ENCODE results near the gene CFAP299. TPM values are rescaled to one million over a fixed set of nuclear protein-coding genes. Genes with fewer than 3 reads are reported as not detected.

The CFAP299 gene
- total RNA-seq, 1 donor = 2.5 TPM

DNA sequence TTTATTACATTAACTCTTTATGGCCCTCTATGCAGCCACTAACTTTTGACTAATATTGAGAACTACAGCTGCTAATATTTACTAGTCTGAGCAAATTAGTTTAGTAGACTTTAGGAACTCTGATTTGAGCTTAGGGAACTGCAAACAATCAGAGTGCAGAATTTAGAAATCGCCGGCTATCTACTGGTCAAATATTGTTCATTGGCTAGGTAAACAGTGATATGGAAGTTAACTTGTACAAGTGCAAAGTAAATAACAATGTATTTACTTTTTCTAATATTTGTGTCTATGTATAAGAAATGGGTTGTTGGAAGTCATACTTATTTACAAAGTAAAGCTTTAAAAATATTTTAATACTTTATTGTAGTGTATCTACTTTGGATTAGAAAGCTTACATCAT is 279.6 kb downstream of the CFAP299 start:
- Histone ChIP-seq H3K9me3 (ENCODE audit: low read depth, low read length) (no peaks in the 10 kb centered on the region), H3K36me3 (ENCODE audit: insufficient read depth, low read length) (no peaks in the 10 kb centered on the region), H3K27me3 (ENCODE audit: insufficient read depth, low read length) (no peaks in the 10 kb centered on the region), H3K4me1 (ENCODE audit: insufficient read depth, low read length) (peaks cover 6% of the 10 kb centered on the region), H4K20me1 (ENCODE audit: insufficient read depth, low read length) (peaks cover 5% of the 10 kb centered on the region), H3K4me2 (ENCODE audit: insufficient read depth, low read length) (no peak overlapping the region), H2AFZ (ENCODE audit: low read length) (no peak overlapping the region), H3K27ac (ENCODE audit: low read depth, low read length) (no peak overlapping the region), H3K79me2 (ENCODE audit: insufficient read depth, low read length) (no peaks in the 10 kb centered on the region), H3K4me3 (ENCODE audit: insufficient read depth, low read length) (no peak overlapping the region)
- TF ChIP-seq, protein P1, sequence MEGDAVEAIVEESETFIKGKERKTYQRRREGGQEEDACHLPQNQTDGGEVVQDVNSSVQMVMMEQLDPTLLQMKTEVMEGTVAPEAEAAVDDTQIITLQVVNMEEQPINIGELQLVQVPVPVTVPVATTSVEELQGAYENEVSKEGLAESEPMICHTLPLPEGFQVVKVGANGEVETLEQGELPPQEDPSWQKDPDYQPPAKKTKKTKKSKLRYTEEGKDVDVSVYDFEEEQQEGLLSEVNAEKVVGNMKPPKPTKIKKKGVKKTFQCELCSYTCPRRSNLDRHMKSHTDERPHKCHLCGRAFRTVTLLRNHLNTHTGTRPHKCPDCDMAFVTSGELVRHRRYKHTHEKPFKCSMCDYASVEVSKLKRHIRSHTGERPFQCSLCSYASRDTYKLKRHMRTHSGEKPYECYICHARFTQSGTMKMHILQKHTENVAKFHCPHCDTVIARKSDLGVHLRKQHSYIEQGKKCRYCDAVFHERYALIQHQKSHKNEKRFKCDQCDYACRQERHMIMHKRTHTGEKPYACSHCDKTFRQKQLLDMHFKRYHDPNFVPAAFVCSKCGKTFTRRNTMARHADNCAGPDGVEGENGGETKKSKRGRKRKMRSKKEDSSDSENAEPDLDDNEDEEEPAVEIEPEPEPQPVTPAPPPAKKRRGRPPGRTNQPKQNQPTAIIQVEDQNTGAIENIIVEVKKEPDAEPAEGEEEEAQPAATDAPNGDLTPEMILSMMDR (IDR thresholded peaks at IDR 0.05; ENCODE audit: extremely low read depth, low read depth, low read length) = no peak
- DNase-seq (ENCODE audit: insufficient read length, low spot score, missing footprints) = no peak

DNA sequence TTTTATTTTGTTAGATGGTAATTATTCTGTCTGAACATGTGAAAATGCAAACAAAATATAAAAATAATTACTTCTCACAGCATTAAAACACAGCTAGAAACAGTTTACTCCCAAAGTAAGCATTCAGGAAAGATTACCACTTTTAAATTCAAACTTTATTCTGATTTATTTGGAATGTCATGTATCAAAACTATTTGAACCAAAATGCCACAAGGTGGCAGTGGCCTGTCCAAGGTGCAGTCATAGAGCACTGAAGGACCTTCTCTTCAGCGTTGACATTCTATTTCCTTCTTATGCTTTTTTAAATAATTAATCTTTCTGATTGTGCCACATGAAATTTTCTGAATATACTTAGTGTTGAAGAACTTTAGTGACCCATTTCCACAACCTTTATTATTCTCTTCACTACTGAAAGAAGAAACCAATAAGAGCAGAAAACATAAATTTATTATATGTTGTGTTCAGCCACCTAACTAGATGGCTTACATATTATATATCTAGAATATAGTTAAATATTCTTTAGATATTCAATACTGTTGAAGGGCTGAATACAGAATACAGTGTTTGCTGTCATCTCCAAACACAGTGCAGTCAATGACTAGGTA is 283.6 kb downstream of the CFAP299 start:
- no peak overlapping the region for H3K4me3 ChIP-seq (ENCODE audit: insufficient read depth, low read length)
- TF ChIP-seq, protein P1 (IDR thresholded peaks at IDR 0.05; ENCODE audit: extremely low read depth, low read depth, low read length) = peak; percentile 36
- no peak overlapping the region for H3K4me2 ChIP-seq (ENCODE audit: insufficient read depth, low read length)
- H3K27me3 ChIP-seq (ENCODE audit: insufficient read depth, low read length) = no peaks in the 10 kb centered on the region
- no peaks in the 10 kb centered on the region for H3K79me2 ChIP-seq (ENCODE audit: insufficient read depth, low read length)
- no peaks in the 10 kb centered on the region for H3K4me1 ChIP-seq (ENCODE audit: insufficient read depth, low read length)
- H3K27ac ChIP-seq (ENCODE audit: low read depth, low read length) = no peak overlapping the region
- no peaks in the 10 kb centered on the region for H4K20me1 ChIP-seq (ENCODE audit: insufficient read depth, low read length)
- H3K9me3 ChIP-seq (ENCODE audit: low read depth, low read length) = no peaks in the 10 kb centered on the region
- H2AFZ ChIP-seq (ENCODE audit: low read length) = no peak overlapping the region
- no peak for DNase-seq (ENCODE audit: insufficient read length, low spot score, missing footprints)
- no peaks in the 10 kb centered on the region for H3K36me3 ChIP-seq (ENCODE audit: insufficient read depth, low read length)

DNA sequence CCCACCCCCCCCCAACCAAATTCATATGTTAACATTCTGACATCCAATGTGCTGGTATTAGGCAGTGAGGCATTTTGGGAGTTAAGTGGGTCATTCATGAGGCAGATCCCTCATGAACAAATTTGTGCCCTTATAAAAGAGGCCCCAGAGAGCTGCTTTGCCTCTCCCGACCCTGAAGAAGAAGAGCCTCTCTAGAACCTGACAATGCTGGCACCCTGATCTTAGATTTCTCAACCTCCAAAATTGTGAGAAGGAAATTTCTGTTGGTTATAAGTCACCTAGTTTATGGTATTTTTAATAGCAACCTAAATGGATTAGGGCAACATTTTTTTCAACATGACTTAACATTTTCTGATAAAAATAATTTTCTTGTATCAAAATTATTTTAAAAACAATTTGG is 296.3 kb downstream of the CFAP299 start:
- TF ChIP-seq, protein P1 (IDR thresholded peaks at IDR 0.05; ENCODE audit: extremely low read depth, low read depth, low read length) = no peak
- no peak overlapping the region for H3K4me2 ChIP-seq (ENCODE audit: insufficient read depth, low read length)

DNA sequence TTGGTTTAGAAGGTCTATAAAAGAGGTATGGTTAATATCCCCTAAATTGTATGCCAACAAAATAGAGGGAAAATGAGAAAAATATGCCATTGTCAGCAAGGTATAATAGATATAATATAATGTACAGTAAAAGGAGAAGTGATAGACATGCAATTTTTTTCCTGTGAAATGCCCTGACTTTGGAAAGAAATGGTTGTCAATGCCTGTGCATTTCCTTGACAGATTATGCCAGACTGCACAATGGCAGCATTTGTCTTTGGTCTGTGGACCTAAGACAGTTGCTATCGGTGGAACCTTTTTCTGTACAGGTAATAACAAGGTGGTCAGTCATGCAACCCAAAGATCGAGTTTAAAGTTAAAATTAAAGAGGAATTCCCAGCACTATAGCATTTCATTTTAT is 301.7 kb downstream of the CFAP299 start:
- TF ChIP-seq, protein P1 (IDR thresholded peaks at IDR 0.05; ENCODE audit: extremely low read depth, low read depth, low read length) = no peak
- DNase-seq (ENCODE audit: insufficient read length, low spot score, missing footprints) = no peak
- H3K27ac ChIP-seq (ENCODE audit: low read depth, low read length) = no peak overlapping the region
- H4K20me1 ChIP-seq (ENCODE audit: insufficient read depth, low read length) = no peaks in the 10 kb centered on the region
- H3K36me3 ChIP-seq (ENCODE audit: insufficient read depth, low read length) = no peaks in the 10 kb centered on the region
- no peaks in the 10 kb centered on the region for H3K9me3 ChIP-seq (ENCODE audit: low read depth, low read length)
- H3K4me1 ChIP-seq (ENCODE audit: insufficient read depth, low read length) = no peaks in the 10 kb centered on the region
- no peak overlapping the region for H3K4me3 ChIP-seq (ENCODE audit: insufficient read depth, low read length)
- no peaks in the 10 kb centered on the region for H3K79me2 ChIP-seq (ENCODE audit: insufficient read depth, low read length)
- no peaks in the 10 kb centered on the region for H3K27me3 ChIP-seq (ENCODE audit: insufficient read depth, low read length)
- H2AFZ ChIP-seq (ENCODE audit: low read length) = no peak overlapping the region
- no peak overlapping the region for H3K4me2 ChIP-seq (ENCODE audit: insufficient read depth, low read length)

More for the DNA sequence above, 296.3 kb downstream of the CFAP299 start:
- Histone ChIP-seq H3K4me1 (ENCODE audit: insufficient read depth, low read length) (no peaks in the 10 kb centered on the region), H4K20me1 (ENCODE audit: insufficient read depth, low read length) (no peaks in the 10 kb centered on the region), H3K4me3 (ENCODE audit: insufficient read depth, low read length) (no peak overlapping the region), H3K27me3 (ENCODE audit: insufficient read depth, low read length) (no peaks in the 10 kb centered on the region), H3K27ac (ENCODE audit: low read depth, low read length) (no peak overlapping the region), H3K36me3 (ENCODE audit: insufficient read depth, low read length) (no peaks in the 10 kb centered on the region), H3K9me3 (ENCODE audit: low read depth, low read length) (no peaks in the 10 kb centered on the region), H3K79me2 (ENCODE audit: insufficient read depth, low read length) (no peaks in the 10 kb centered on the region), H2AFZ (ENCODE audit: low read length) (no peak overlapping the region)
- no peak for DNase-seq (ENCODE audit: insufficient read length, low spot score, missing footprints)
